ENCODE results near the gene ITGA3. TPM values are rescaled to one million over a fixed set of nuclear protein-coding genes. Genes with fewer than 3 reads are reported as not detected.

Gene ITGA3
- total RNA-seq, 1 experiment from 2014 or later, result 14.7 TPM

DNA sequence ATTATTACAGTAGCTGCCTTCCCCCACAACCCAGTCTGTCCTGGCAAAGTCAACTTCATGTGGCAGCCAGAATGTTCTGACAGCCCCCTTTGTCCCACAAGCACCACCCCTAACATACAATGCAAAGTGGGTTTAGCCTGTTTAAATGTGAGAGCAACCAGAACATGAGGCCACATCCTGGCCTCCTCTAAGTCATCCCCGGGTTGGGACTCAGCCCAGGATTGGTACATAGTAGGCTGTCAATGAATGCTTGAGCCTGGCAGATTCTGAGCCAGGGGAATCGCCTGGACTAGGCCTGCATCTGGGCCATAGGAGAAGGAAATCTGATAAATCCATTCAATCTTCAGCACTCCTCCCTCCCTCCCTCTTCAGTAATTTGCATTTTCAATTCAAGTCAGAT, 4.3 kb upstream of the ITGA3 start:
- H3K4me1 Mint-ChIP-seq (ENCODE audit: low read depth, unreplicated experiment), result peaks cover 24% of the 10 kb centered on the region
- ChIA-PET POLR2A (no interaction called here), CTCF (no interaction called here)
- H3K9me3 Mint-ChIP-seq (ENCODE audit: unreplicated experiment), result no peaks in the 10 kb centered on the region
- Histone ChIP-seq H3K36me3 (ENCODE audit: control insufficient read depth, insufficient read depth, low read length) (no peaks in the 10 kb centered on the region), H3K27me3 (replicated peaks; ENCODE audit: control insufficient read depth, insufficient read depth, low read length) (no peaks in the 10 kb centered on the region), H3K4me3 (ENCODE audit: low read depth, low read length) (no peak overlapping the region), H3K9me3 (no peaks in the 10 kb centered on the region), H3K4me1 (peaks cover 33% of the 10 kb centered on the region)
- no peak overlapping the region for H3K27ac Mint-ChIP-seq (ENCODE audit: unreplicated experiment)
- no TSS peak for BruUV-seq (replicated peaks)
- DNase-seq, result no peak
- H3K36me3 Mint-ChIP-seq (ENCODE audit: insufficient read depth, unreplicated experiment), result no peaks in the 10 kb centered on the region
- H3K4me3 Mint-ChIP-seq (ENCODE audit: unreplicated experiment), result no peak overlapping the region
- TF ChIP-seq, protein P1, sequence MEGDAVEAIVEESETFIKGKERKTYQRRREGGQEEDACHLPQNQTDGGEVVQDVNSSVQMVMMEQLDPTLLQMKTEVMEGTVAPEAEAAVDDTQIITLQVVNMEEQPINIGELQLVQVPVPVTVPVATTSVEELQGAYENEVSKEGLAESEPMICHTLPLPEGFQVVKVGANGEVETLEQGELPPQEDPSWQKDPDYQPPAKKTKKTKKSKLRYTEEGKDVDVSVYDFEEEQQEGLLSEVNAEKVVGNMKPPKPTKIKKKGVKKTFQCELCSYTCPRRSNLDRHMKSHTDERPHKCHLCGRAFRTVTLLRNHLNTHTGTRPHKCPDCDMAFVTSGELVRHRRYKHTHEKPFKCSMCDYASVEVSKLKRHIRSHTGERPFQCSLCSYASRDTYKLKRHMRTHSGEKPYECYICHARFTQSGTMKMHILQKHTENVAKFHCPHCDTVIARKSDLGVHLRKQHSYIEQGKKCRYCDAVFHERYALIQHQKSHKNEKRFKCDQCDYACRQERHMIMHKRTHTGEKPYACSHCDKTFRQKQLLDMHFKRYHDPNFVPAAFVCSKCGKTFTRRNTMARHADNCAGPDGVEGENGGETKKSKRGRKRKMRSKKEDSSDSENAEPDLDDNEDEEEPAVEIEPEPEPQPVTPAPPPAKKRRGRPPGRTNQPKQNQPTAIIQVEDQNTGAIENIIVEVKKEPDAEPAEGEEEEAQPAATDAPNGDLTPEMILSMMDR (IDR thresholded peaks at IDR 0.05; ENCODE audit: insufficient read depth in 1 of 2, low read depth in 1 of 2, low read length in 1 of 2, severe bottlenecking in 1 of 2, unreplicated experiment in 1 of 2), result no peak
- no peaks in the 10 kb centered on the region for H3K27me3 Mint-ChIP-seq (ENCODE audit: insufficient read depth, unreplicated experiment)
- intact Hi-C loops (cut with micrococcal nuclease; ENCODE audit: unreplicated experiment), result no loop called here

DNA sequence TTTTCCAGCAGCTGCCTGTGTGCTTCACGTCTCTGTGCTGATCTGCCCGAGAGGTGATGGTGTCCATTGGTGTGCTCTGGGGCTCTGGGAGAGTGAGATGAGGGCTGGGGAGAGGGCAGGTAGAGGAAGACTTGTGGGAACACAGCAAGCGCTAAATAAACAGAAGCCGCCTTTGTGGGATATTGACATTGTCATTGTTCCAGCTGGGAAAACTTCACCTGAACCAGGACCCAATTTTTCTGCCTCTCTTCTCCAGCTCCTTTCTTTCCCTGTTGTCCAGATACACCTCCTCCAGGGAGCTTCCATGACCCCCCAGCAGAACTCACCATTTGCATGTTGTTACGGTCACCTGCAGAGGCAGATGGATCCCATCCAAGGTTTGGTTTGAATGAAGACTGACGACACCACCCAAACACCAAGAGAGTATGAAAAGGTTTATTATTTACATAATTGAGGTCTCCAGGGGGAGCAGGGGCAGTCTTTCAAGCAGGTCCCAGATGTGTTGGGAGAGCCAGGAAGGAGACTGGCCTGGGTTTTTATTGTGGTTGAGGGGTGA, 3.6 kb upstream of the ITGA3 start:
- Mint-ChIP-seq H3K9me3 (ENCODE audit: unreplicated experiment) (no peaks in the 10 kb centered on the region), H3K36me3 (ENCODE audit: insufficient read depth, unreplicated experiment) (no peaks in the 10 kb centered on the region)
- peaks cover 38% of the 10 kb centered on the region for H3K4me1 ChIP-seq

DNA sequence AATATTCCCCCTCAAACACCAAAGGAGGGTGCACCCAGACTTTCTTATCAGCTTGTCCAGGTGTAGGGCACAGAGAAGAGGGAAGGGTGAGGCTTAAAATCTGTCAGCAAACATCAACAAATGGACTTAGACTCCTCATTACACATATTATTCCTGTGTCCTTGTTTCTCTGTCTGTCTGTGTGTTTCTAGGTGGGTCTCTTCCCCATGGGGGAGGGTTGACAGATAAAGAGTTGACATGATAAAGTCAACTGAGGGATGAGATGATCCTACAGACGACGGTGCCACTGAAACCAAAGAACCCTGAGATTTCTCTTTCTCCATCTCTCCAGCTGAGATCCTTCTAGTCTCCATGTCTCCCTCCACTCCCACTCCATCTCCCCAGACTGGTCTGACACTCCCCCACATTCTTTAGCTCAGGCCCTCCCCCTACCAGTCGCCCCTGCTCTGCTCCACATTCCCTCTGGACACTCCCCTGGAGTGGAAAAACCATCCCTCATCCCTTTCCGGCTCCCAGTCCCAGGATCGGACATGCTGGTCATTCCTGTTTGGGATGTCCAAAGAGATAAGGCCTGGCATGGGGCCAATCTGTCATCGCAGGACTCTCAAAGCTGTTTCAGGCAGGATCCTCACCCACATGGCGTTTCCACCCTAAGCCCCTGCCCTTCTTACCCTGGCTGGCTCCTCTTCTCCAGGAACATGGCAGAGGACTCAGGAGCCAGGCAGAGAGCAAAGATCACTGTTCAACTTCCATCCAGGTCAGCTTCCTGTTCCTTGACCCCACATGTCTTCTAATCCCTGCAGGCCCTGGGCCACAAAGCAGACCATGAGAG, 2.9 kb upstream of the ITGA3 start:
- H3K4me3 ChIP-seq (ENCODE audit: low read depth, low read length), result no peak overlapping the region
- ChIA-PET CTCF (interaction anchor here (1.0 kb wide), 1 partner anchor 41 kb away, joined by 3 read pairs; no protein-coding TSS in a partner anchor), POLR2A (no interaction called here)
- Mint-ChIP-seq H3K36me3 (ENCODE audit: insufficient read depth, unreplicated experiment) (peaks cover 6% of the 10 kb centered on the region), H3K4me1 (ENCODE audit: low read depth, unreplicated experiment) (peaks cover 30% of the 10 kb centered on the region), H3K27me3 (ENCODE audit: insufficient read depth, unreplicated experiment) (no peaks in the 10 kb centered on the region), H3K9me3 (ENCODE audit: unreplicated experiment) (no peaks in the 10 kb centered on the region), H3K27ac (ENCODE audit: unreplicated experiment) (no peak overlapping the region), H3K4me3 (ENCODE audit: unreplicated experiment) (peak overlapping the region; percentile 14)
- no TSS peak for BruUV-seq (replicated peaks)
- peak; percentile 14 to 65 for DNase-seq
- intact Hi-C loops (cut with micrococcal nuclease; ENCODE audit: unreplicated experiment), result no loop called here
- no peaks in the 10 kb centered on the region for H3K36me3 ChIP-seq (ENCODE audit: control insufficient read depth, insufficient read depth, low read length)
- H3K4me1 ChIP-seq, result peaks cover 45% of the 10 kb centered on the region
- no peaks in the 10 kb centered on the region for H3K9me3 ChIP-seq
- H3K27me3 ChIP-seq (replicated peaks; ENCODE audit: control insufficient read depth, insufficient read depth, low read length), result no peaks in the 10 kb centered on the region
- TF ChIP-seq, protein P1 (IDR thresholded peaks at IDR 0.05; ENCODE audit: insufficient read depth in 1 of 2, low read depth in 1 of 2, low read length in 1 of 2, severe bottlenecking in 1 of 2, unreplicated experiment in 1 of 2), result no peak

More for the DNA sequence above, 3.6 kb upstream of the ITGA3 start:
- Mint-ChIP-seq H3K4me3 (ENCODE audit: unreplicated experiment) (no peak overlapping the region), H3K27ac (ENCODE audit: unreplicated experiment) (no peak overlapping the region), H3K27me3 (ENCODE audit: insufficient read depth, unreplicated experiment) (no peaks in the 10 kb centered on the region), H3K4me1 (ENCODE audit: low read depth, unreplicated experiment) (peaks cover 24% of the 10 kb centered on the region)
- intact Hi-C loops (cut with micrococcal nuclease; ENCODE audit: unreplicated experiment), result no loop called here
- Histone ChIP-seq H3K4me3 (ENCODE audit: low read depth, low read length) (no peak overlapping the region), H3K27me3 (replicated peaks; ENCODE audit: control insufficient read depth, insufficient read depth, low read length) (no peaks in the 10 kb centered on the region), H3K36me3 (ENCODE audit: control insufficient read depth, insufficient read depth, low read length) (no peaks in the 10 kb centered on the region), H3K9me3 (no peaks in the 10 kb centered on the region)
- TF ChIP-seq, protein P1 (IDR thresholded peaks at IDR 0.05; ENCODE audit: insufficient read depth in 1 of 2, low read depth in 1 of 2, low read length in 1 of 2, severe bottlenecking in 1 of 2, unreplicated experiment in 1 of 2), result no peak
- BruUV-seq (replicated peaks), result no TSS peak
- ChIA-PET POLR2A (no interaction called here), CTCF (interaction anchor here (1.0 kb wide), 1 partner anchor 42 kb away, joined by 3 read pairs; no protein-coding TSS in a partner anchor)
- DNase-seq, result no peak

Measured in Caco-2 (cell line).